HCT116 (cell line): ENCODE measurements around the gene NCKAP5.

ENCODE experiments used
- ATF3 ChIP-seq: IDR thresholded peaks from 2 replicates; pipeline ENCODE4 v1.6.1; 2012
- CEBPB ChIP-seq: IDR thresholded peaks from 2 replicates; pipeline ENCODE4 v1.6.1; 2012; ENCODE audit warnings: low read depth
- EZH2phosphoT487 ChIP-seq: fragments of 200-600 bp; IDR thresholded peaks from 2 replicates; pipeline ENCODE4 v1.6.1; 2018; ENCODE audit warnings: antibody characterized with exemption, borderline replicate concordance
- JUND ChIP-seq: IDR thresholded peaks from 2 replicates; pipeline ENCODE4 v1.6.1; 2012
- MAX ChIP-seq: IDR thresholded peaks from 2 replicates; pipeline ENCODE4 v1.6.1; 2012
- POLR2A ChIP-seq: IDR thresholded peaks from 2 replicates; pipeline ENCODE4 v1.7.0; 2011; ENCODE audit warnings: borderline replicate concordance; ENCODE audit not compliant: insufficient read depth, insufficient read length; ENCODE audit errors: extremely low read depth
- TCF7L2 ChIP-seq: IDR thresholded peaks from 2 replicates; pipeline ENCODE4 v1.7.0; 2011; ENCODE audit warnings: borderline replicate concordance, inconsistent platforms; ENCODE audit not compliant: insufficient read depth, insufficient read length; ENCODE audit errors: extremely low read depth
- YY1 ChIP-seq: IDR thresholded peaks from 2 replicates; pipeline ENCODE4 v1.6.1; 2011; ENCODE audit warnings: low read length, low read depth, moderate library complexity, mild to moderate bottlenecking; ENCODE audit not compliant: insufficient replicate concordance; ENCODE audit errors: extremely low read depth
- ZFX ChIP-seq: fragments of 450-650 bp; IDR thresholded peaks from 2 replicates; pipeline ENCODE4 v1.6.1; 2017
- TF ChIP-seq, protein P1 (sequence below), 3 experiments: fragments of 200-600 bp in 1 of 3; sonication (generic) in 1 of 3; IDR thresholded peaks in 2 of 3; conservative IDR thresholded peaks in 1 of 3; 2 replicates each; pipeline ENCODE4 v1.5.1; 2012 to 2017; ENCODE audit warnings: low read depth in 2 of 3, low read length in 2 of 3, antibody characterized with exemption in 1 of 3, borderline replicate concordance in 1 of 3, control low read depth in 1 of 3, mild to moderate bottlenecking in 1 of 3, mixed read lengths in 1 of 3, mixed run types in 1 of 3, moderate library complexity in 1 of 3; ENCODE audit not compliant: insufficient read depth in 1 of 3

DNA sequence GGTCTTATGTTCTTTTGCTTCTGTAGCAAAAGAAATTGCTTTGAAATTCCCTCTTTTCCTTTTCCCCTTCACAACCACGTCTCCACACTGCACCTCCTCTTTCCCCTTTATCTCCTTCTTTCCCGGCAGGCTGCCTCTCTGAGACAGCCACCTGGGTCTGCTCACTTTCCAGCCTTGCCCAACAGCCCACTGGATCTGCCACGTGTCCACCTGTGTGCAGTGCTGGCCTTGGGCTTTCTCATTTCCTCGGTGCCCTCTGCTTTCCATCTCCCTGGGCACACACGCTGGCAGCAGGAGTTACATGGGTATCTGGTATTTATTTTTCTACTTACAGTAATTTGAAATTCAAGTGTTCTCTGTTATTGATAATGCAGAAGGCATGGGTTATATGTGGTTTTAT is 684.8 kb downstream of the NCKAP5 start:
- TF ChIP-seq, protein P1, sequence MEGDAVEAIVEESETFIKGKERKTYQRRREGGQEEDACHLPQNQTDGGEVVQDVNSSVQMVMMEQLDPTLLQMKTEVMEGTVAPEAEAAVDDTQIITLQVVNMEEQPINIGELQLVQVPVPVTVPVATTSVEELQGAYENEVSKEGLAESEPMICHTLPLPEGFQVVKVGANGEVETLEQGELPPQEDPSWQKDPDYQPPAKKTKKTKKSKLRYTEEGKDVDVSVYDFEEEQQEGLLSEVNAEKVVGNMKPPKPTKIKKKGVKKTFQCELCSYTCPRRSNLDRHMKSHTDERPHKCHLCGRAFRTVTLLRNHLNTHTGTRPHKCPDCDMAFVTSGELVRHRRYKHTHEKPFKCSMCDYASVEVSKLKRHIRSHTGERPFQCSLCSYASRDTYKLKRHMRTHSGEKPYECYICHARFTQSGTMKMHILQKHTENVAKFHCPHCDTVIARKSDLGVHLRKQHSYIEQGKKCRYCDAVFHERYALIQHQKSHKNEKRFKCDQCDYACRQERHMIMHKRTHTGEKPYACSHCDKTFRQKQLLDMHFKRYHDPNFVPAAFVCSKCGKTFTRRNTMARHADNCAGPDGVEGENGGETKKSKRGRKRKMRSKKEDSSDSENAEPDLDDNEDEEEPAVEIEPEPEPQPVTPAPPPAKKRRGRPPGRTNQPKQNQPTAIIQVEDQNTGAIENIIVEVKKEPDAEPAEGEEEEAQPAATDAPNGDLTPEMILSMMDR (IDR thresholded peaks at IDR 0.05 in 2 of 3, conservative IDR thresholded peaks at IDR 0.05 in 1 of 3; ENCODE audit: borderline replicate concordance in 1 of 3, insufficient read depth in 1 of 3, low read depth in 2 of 3, low read length in 2 of 3): no peak
- TF ChIP-seq POLR2A (no peak), ZFX (no peak), MAX (no peak), YY1 (no peak), TCF7L2 (no peak), CEBPB (no peak), EZH2phosphoT487 (no peak), JUND (no peak), ATF3 (no peak)
